Measurements from ENCODE around the gene KCNG4. TPM values are rescaled to one million over a fixed set of nuclear protein-coding genes. Genes with fewer than 3 reads are reported as not detected.

Gene KCNG4
- total and polyA plus RNA-seq, 2 of the 8 experiments (the other 6 are each of a cell fraction or from before 2014, with no cell fraction given): not detected

DNA sequence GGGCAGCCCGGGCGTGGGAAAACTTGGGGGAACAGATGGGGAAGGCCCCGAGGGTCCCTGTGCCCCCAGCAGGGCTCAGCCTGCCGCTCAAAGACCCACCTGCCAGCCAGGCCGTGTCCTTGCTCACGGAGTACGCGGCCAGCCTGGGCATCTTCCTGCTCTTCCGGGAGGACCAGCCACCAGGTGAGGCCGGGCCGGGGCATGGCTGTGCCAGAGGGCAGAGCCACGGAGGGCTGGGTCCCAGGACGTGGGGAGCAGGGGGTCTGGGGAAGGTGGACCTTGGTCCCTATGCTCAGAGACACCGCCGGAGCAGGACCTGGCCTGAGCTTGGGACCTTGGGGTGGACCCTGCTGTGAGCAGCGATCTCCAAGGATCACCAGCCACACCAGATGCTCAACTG, 48.3 kb downstream of the KCNG4 start (continued):
- no peak for TF ChIP-seq CHD1 (IDR thresholded peaks at IDR 0.05; ENCODE audit: low read depth, low read length)
- TF ChIP-seq CREB1 (IDR thresholded peaks at IDR 0.05): no peak
- TF ChIP-seq SIRT6 (IDR thresholded peaks at IDR 0.05; ENCODE audit: low read length): no peak
- TF ChIP-seq BRCA1 (IDR thresholded peaks at IDR 0.05; ENCODE audit: low read depth, low read length): no peak
- no peak for TF ChIP-seq TCF12 (IDR thresholded peaks at IDR 0.05; ENCODE audit: low read depth, low read length)
- no peak for TF ChIP-seq POLR2A (IDR thresholded peaks at IDR 0.05; ENCODE audit: control extremely low read depth in 1 of 2, low read depth in 2 of 2, low read length in 2 of 2)
- TF ChIP-seq TEAD4 (IDR thresholded peaks at IDR 0.05; ENCODE audit: low read depth, low read length): no peak

Data from H1 (cell line).